B cell (primary cell): ENCODE data around the gene RICTOR. TPM values are rescaled to one million over a fixed set of nuclear protein-coding genes. Genes with fewer than 3 reads are reported as not detected.

Experiments
- ATAC-seq: fragments of 200-7000 bp; cut with Tn5 transposase; one replicate; pipeline ENCODE4 v1.10.0; 2021; ENCODE audit warnings: low read depth, mild to moderate bottlenecking, moderate number of reproducible peaks, moderate library complexity
- CTCF ChIA-PET: fragments of 350-600 bp; sonication (Branson Sonifier 250); formaldehyde crosslinking; loops from one replicate; lab custom pipeline; 2021; ENCODE audit warnings: antibody characterized with exemption, inconsistent platforms; lab: Charles Lee
- POLR2A ChIA-PET: fragments of 350-600 bp; sonication (Branson Sonifier 250); formaldehyde crosslinking; loops from one replicate; lab custom pipeline; 2021; ENCODE audit warnings: antibody characterized with exemption; lab: Charles Lee
- DNase-seq: peaks from one replicate; pipeline ENCODE4 v3.0.0; 2013
- H2AFZ ChIP-seq: 2 replicates; pipeline ENCODE4 v1.6.1; 2012; ENCODE audit warnings: mild to moderate bottlenecking, low read depth, low read length; ENCODE audit not compliant: insufficient read depth, poor library complexity, severe bottlenecking
- H3K27ac ChIP-seq, 2 donors: 1 replicate in 1 of 2; 2 replicates in 1 of 2; pipeline ENCODE4 v1.5.1; 2012 to 2013; ENCODE audit warnings: low read length in 2 of 2, mild to moderate bottlenecking in 2 of 2, moderate library complexity in 1 of 2
- H3K27me3 ChIP-seq, 4 experiments: fragments of 200-600 bp in 1 of 4; sonication (generic) in 1 of 4; replicated peaks in 1 of 4; 1 replicate in 2 of 4; 2 replicates in 2 of 4; pipeline versions ENCODE4 v1.6.1 to v1.7.0; 2013 to 2016; ENCODE audit warnings: low read length in 3 of 4, mild to moderate bottlenecking in 2 of 4, mixed read lengths in 1 of 4, moderate library complexity in 1 of 4; ENCODE audit not compliant: insufficient read depth in 4 of 4, control insufficient read depth in 3 of 4; ENCODE audit errors: control extremely low read depth in 1 of 4
- H3K36me3 ChIP-seq, 2 experiments: replicated peaks in 1 of 2; 1 replicate in 1 of 2; 2 replicates in 1 of 2; pipeline versions ENCODE4 v1.6.1 to v1.7.1; 2013; ENCODE audit warnings: low read length in 1 of 2; ENCODE audit not compliant: insufficient read depth in 2 of 2, control insufficient read depth in 1 of 2; ENCODE audit errors: control extremely low read depth in 1 of 2, extremely low read depth in 1 of 2
- H3K4me1 ChIP-seq, 2 donors: fragments of 200-600 bp in 1 of 2; sonication (generic) in 1 of 2; 1 replicate in 1 of 2; 2 replicates in 1 of 2; pipeline versions ENCODE4 v1.5.1 to v1.6.1; 2013 to 2017; ENCODE audit warnings: low read length in 2 of 2; ENCODE audit not compliant: control insufficient read depth in 2 of 2, insufficient read depth in 2 of 2
- H3K4me2 ChIP-seq: replicated peaks from 2 replicates; pipeline ENCODE3; 2012; ENCODE audit warnings: mild to moderate bottlenecking, low read depth, low read length; ENCODE audit not compliant: poor library complexity, severe bottlenecking
- H3K4me3 ChIP-seq, 5 experiments: fragments of 200-600 bp in 1 of 5; sonication (generic) in 1 of 5; 1 replicate in 3 of 5; 2 replicates in 2 of 5; pipeline versions ENCODE4 v1.5.1 to v1.7.0; 2011 to 2016; ENCODE audit warnings: low read length in 4 of 5, mild to moderate bottlenecking in 4 of 5, low read depth in 2 of 5, control low read depth in 1 of 5, moderate library complexity in 1 of 5; ENCODE audit not compliant: insufficient read depth in 1 of 5; ENCODE audit errors: control extremely low read depth in 1 of 5, extremely low read depth in 1 of 5
- H3K79me2 ChIP-seq: fragments of 200-600 bp; sonication (generic); one replicate; pipeline ENCODE4 v1.6.0; 2016; ENCODE audit warnings: low read length; ENCODE audit not compliant: control insufficient read depth, insufficient read depth
- H3K9ac ChIP-seq: fragments of 200-600 bp; sonication (generic); 2 replicates; pipeline ENCODE4 v1.6.1; 2017; ENCODE audit warnings: mild to moderate bottlenecking, low read length, moderate library complexity
- H3K9me3 ChIP-seq, 3 donors: one replicate each; pipeline versions ENCODE4 v1.6.1 to v1.7.1; 2013; ENCODE audit warnings: low read length in 2 of 3; ENCODE audit not compliant: control insufficient read depth in 2 of 3, insufficient read depth in 1 of 3; ENCODE audit errors: control extremely low read depth in 1 of 3
- H4K20me1 ChIP-seq: 2 replicates; pipeline ENCODE4 v1.6.0; 2012; ENCODE audit warnings: mild to moderate bottlenecking, low read length; ENCODE audit not compliant: insufficient read depth, control insufficient read depth, poor library complexity, severe bottlenecking
- H3K27ac Mint-ChIP-seq: one replicate; pipeline ENCODE4 v1.8.0; 2021; ENCODE audit warnings: mixed read lengths
- H3K27me3 Mint-ChIP-seq: one replicate; pipeline ENCODE4 v1.8.0; 2021; ENCODE audit warnings: mixed read lengths
- H3K4me1 Mint-ChIP-seq: one replicate; pipeline ENCODE4 v1.8.0; 2021; ENCODE audit warnings: mixed read lengths
- H3K4me3 Mint-ChIP-seq: one replicate; pipeline ENCODE4 v1.8.0; 2021; ENCODE audit warnings: mixed read lengths
- H3K9me3 Mint-ChIP-seq: one replicate; pipeline ENCODE4 v1.8.0; 2022; ENCODE audit warnings: mixed read lengths; ENCODE audit not compliant: insufficient read depth
- EZH2 ChIP-seq: IDR thresholded peaks from 2 replicates; pipeline ENCODE4 v1.6.1; 2012; ENCODE audit warnings: borderline replicate concordance, low read depth, mild to moderate bottlenecking, moderate library complexity, low read length; ENCODE audit not compliant: insufficient read depth, poor library complexity, severe bottlenecking
- WGBS: methylation state at CpG from one replicate; pipeline ENCODE4 v1.1.5; 2013; ENCODE audit warnings: missing lambda C conversion rate; ENCODE audit not compliant: insufficient coverage; 5-methylcytosine and 5-hydroxymethylcytosine counted together
- intact Hi-C: fragments of 100-400 bp; cut with micrococcal nuclease; formaldehyde crosslinking; loops from one replicate; pipeline ENCODE4 v1.10.0; 2022
- polyA plus RNA-seq: library from polyadenylated mRNA; depleted of rRNA; stranded (reverse); fragments of >200 nt; gene quantifications from 2 replicates; pipeline ENCODE4 v1.2.3, GENCODE V29; 2012
- total RNA-seq, 2 donors: library from RNA; stranded (reverse); fragments of 120-200 nt in 1 of 2; gene quantifications; 1 replicate in 1 of 2; 2 replicates in 1 of 2; pipeline versions ENCODE4 v1.2.3 to v1.2.4, GENCODE V29; 2013 to 2022
- TF ChIP-seq, protein P1 (sequence below): fragments of 200-600 bp; IDR thresholded peaks from one replicate; pipeline ENCODE4 v1.8.0; 2022; ENCODE audit warnings: antibody characterized with exemption, mild to moderate bottlenecking

RICTOR gene
- total and polyA plus RNA-seq, 2 donors (not counting 1 experiment from before 2014, with no cell fraction given): 15.4 to 84.3 TPM

- ATAC-seq (no peak), DNase-seq (no peak)
- H3K9ac ChIP-seq: no peak overlapping the region
- no peak overlapping the region for H3K4me3 ChIP-seq
- no peak overlapping the region for H3K27ac ChIP-seq
- CTCF ChIA-PET: no interaction called here
- H3K4me3 Mint-ChIP-seq: no peak overlapping the region
- H3K79me2 ChIP-seq: no peaks in the 10 kb centered on the region
- no peak for TF ChIP-seq EZH2
- TF ChIP-seq, protein P1, sequence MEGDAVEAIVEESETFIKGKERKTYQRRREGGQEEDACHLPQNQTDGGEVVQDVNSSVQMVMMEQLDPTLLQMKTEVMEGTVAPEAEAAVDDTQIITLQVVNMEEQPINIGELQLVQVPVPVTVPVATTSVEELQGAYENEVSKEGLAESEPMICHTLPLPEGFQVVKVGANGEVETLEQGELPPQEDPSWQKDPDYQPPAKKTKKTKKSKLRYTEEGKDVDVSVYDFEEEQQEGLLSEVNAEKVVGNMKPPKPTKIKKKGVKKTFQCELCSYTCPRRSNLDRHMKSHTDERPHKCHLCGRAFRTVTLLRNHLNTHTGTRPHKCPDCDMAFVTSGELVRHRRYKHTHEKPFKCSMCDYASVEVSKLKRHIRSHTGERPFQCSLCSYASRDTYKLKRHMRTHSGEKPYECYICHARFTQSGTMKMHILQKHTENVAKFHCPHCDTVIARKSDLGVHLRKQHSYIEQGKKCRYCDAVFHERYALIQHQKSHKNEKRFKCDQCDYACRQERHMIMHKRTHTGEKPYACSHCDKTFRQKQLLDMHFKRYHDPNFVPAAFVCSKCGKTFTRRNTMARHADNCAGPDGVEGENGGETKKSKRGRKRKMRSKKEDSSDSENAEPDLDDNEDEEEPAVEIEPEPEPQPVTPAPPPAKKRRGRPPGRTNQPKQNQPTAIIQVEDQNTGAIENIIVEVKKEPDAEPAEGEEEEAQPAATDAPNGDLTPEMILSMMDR: no peak
- intact Hi-C loops: no loop called here
- no peaks in the 10 kb centered on the region for H3K27me3 ChIP-seq
- H3K27me3 Mint-ChIP-seq: no peaks in the 10 kb centered on the region
- H3K4me1 ChIP-seq: no peaks in the 10 kb centered on the region
- no peaks in the 10 kb centered on the region for H3K9me3 Mint-ChIP-seq
- H4K20me1 ChIP-seq: no peaks in the 10 kb centered on the region
- H3K9me3 ChIP-seq: no peaks in the 10 kb centered on the region
- peaks cover 5 to 78% of the 10 kb centered on the region in 2 experiments for H3K36me3 ChIP-seq
- no peak overlapping the region for H2AFZ ChIP-seq
- WGBS: no CpG with 5 or more reads among the region's 2 CpGs
- H3K4me1 Mint-ChIP-seq: no peaks in the 10 kb centered on the region
- H3K4me2 ChIP-seq: no peak overlapping the region
- no peak overlapping the region for H3K27ac Mint-ChIP-seq
- POLR2A ChIA-PET: no interaction called here
These were observed 112.5 kb downstream of the RICTOR start for GRCh38 chr5:38961691-38962090.

DNA sequence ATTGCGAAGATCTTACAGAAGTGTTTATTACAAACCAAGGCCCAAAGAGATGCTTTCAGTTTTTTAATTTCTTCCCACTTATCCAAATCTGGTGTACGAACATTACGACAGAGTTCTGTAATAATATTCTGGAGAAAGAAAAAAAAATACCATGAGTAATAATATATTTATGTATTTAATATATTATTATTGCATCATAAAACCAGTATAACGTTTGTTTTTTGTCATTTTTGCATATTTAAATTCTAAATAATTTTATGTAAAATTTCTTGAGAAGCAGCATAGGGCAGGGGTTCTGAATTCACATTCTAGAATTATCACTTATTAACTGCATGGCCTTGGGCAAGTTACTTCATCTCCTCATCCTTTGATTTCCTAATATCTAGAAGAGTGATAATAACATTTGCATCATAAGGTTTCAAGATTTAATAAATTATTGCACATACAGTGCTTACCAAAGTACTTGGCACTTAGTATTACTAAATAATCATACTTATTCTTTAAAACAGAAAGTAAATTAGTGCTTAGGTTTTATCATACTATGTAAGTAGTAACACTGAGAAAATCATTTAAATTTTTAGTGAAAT is 120.7 kb downstream of the RICTOR start:
- no peaks in the 10 kb centered on the region for H3K27me3 Mint-ChIP-seq
- DNase-seq: no peak
- Histone ChIP-seq H3K27me3 (no peaks in the 10 kb centered on the region), H3K4me3 (no peak overlapping the region), H3K79me2 (no peaks in the 10 kb centered on the region), H3K4me1 (no peaks in the 10 kb centered on the region), H3K9ac (no peak overlapping the region), H4K20me1 (no peaks in the 10 kb centered on the region), H3K27ac (no peak overlapping the region), H3K4me2 (no peak overlapping the region), H3K9me3 (no peaks in the 10 kb centered on the region), H3K36me3 (peaks cover 10 to 89% of the 10 kb centered on the region in 2 experiments), H2AFZ (no peak overlapping the region)
- POLR2A ChIA-PET: no interaction called here
- TF ChIP-seq, protein P1: no peak
- TF ChIP-seq EZH2: no peak
- no peak overlapping the region for H3K4me3 Mint-ChIP-seq
- intact Hi-C loops: no loop called here
- CTCF ChIA-PET: no interaction called here
- H3K27ac Mint-ChIP-seq: no peak overlapping the region
- H3K9me3 Mint-ChIP-seq: no peaks in the 10 kb centered on the region
- ATAC-seq: no peak
- no peaks in the 10 kb centered on the region for H3K4me1 Mint-ChIP-seq
- WGBS: no CpG with 5 or more reads among the region's 4 CpGs
